Glutamatergic neuron (in vitro differentiated cells): ENCODE results near the gene GTF2A1L. TPM values are rescaled to one million over a fixed set of nuclear protein-coding genes. Genes with fewer than 3 reads are reported as not detected.

Experiments
- DNase-seq: peaks from one replicate; pipeline ENCODE4 v3.0.0; 2022
- H3K27ac Mint-ChIP-seq: one replicate; pipeline ENCODE4 v1.8.0; 2020; ENCODE audit warnings: mild to moderate bottlenecking, mixed read lengths, inconsistent platforms; ENCODE audit not compliant: unreplicated experiment
- H3K27me3 Mint-ChIP-seq: one replicate; pipeline ENCODE4 v1.8.0; 2020; ENCODE audit warnings: mild to moderate bottlenecking, moderate library complexity, mixed read lengths, inconsistent platforms; ENCODE audit not compliant: unreplicated experiment
- H3K36me3 Mint-ChIP-seq: one replicate; pipeline ENCODE4 v1.8.0; 2020; ENCODE audit warnings: mild to moderate bottlenecking, mixed read lengths, inconsistent platforms; ENCODE audit not compliant: unreplicated experiment
- H3K4me1 Mint-ChIP-seq: one replicate; pipeline ENCODE4 v1.8.0; 2020; ENCODE audit warnings: mild to moderate bottlenecking, low read depth, mixed read lengths, inconsistent platforms; ENCODE audit not compliant: unreplicated experiment
- H3K4me3 Mint-ChIP-seq: one replicate; pipeline ENCODE4 v1.8.0; 2020; ENCODE audit warnings: mild to moderate bottlenecking, mixed read lengths, inconsistent platforms; ENCODE audit not compliant: unreplicated experiment
- H3K9me3 Mint-ChIP-seq: one replicate; pipeline ENCODE4 v1.8.0; 2020; ENCODE audit warnings: mild to moderate bottlenecking, moderate library complexity, mixed read lengths, inconsistent platforms; ENCODE audit not compliant: unreplicated experiment
- CTCF ChIP-seq: fragments of 200-600 bp; sonication (generic); IDR thresholded peaks from one replicate; pipeline ENCODE4 v1.5.0; 2021; ENCODE audit not compliant: partially characterized antibody, unreplicated experiment
- total RNA-seq: library from RNA; stranded (reverse); fragmentation: NEBNext Ultra II Directional; extraction: Animal tissue kit (Norgen Biotek cat#: 25700); gene quantifications from one replicate; pipeline ENCODE4 v1.2.1, GENCODE V29; 2021; ENCODE audit not compliant: unreplicated experiment

The GTF2A1L gene
- total RNA-seq, 1 donor from 2014 or later, result not detected

DNA sequence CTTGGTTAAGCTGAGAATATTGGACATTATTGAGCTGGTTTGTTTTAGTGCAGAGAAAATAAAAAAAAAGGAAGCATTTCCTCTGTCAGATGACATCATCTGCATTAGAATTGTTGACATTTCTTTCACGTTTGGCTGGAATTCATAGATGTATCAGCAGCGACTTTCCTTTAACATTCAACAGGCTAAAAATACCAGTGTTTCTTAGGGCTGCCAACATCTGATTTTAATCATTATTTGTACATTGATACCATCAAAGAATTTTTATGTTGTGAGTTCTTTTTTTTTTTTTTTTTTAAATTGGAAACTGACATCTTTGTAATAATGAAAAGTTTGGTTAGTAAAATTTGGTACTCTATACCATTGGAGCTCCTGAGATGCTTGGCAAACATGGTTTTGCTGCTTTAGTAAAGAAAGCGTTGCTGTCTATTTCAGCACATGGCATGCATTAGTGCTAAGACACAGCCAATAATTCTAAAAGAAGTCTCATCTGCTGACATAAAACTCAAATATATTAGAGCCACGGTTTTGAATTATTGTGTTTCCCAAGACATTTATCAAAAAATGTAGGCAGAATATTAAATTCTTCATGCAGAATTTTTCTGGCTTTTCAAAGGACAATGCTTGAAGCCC, 33.6 kb downstream of the GTF2A1L start:
- Mint-ChIP-seq H3K27ac (no peak overlapping the region), H3K36me3 (no peaks in the 10 kb centered on the region), H3K4me1 (no peaks in the 10 kb centered on the region), H3K4me3 (no peak overlapping the region), H3K27me3 (no peaks in the 10 kb centered on the region), H3K9me3 (no peaks in the 10 kb centered on the region)
- no peak for DNase-seq
- TF ChIP-seq CTCF, result no peak

GRCh38 chr2:48668992-48669391, 51.3 kb downstream of the GTF2A1L start:
- no peaks in the 10 kb centered on the region for H3K36me3 Mint-ChIP-seq
- H3K9me3 Mint-ChIP-seq, result peaks cover 3% of the 10 kb centered on the region
- H3K27me3 Mint-ChIP-seq, result no peaks in the 10 kb centered on the region
- H3K27ac Mint-ChIP-seq, result no peak overlapping the region
- H3K4me3 Mint-ChIP-seq, result no peak overlapping the region
- no peak for DNase-seq
- no peak for TF ChIP-seq CTCF
- no peaks in the 10 kb centered on the region for H3K4me1 Mint-ChIP-seq

- Mint-ChIP-seq H3K9me3 (peaks cover 3% of the 10 kb centered on the region), H3K27me3 (no peaks in the 10 kb centered on the region), H3K36me3 (no peaks in the 10 kb centered on the region), H3K4me1 (no peaks in the 10 kb centered on the region), H3K27ac (no peak overlapping the region), H3K4me3 (no peak overlapping the region)
- no peak for DNase-seq
- TF ChIP-seq CTCF, result no peak
Observed at GRCh38 chr2:48673581-48673980, 55.9 kb downstream of the GTF2A1L start.

DNA sequence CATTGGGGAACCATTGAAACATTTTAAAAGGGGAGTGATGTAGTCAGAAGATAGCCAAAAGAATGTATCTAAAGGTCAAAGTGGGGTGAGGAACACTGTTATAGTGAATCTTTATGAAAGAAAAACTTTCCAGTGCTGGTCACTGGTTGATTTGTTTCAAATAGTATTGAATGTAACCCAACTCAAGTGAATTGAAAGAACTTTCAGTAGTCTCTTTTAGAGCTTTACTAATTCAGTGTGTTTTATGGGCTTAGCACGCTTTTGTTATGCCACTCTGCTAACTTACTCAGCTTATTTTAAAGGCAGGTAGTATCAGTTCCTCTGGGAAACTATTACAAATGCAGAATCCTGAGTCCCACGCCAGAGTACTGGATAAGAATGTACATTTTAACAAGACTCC, 57.3 kb downstream of the GTF2A1L start:
- Mint-ChIP-seq H3K4me3 (no peak overlapping the region), H3K27ac (no peak overlapping the region), H3K27me3 (no peaks in the 10 kb centered on the region), H3K4me1 (no peaks in the 10 kb centered on the region), H3K9me3 (peaks cover 3% of the 10 kb centered on the region), H3K36me3 (no peaks in the 10 kb centered on the region)
- no peak for TF ChIP-seq CTCF
- DNase-seq, result no peak

- Mint-ChIP-seq H3K9me3 (no peaks in the 10 kb centered on the region), H3K4me1 (no peaks in the 10 kb centered on the region), H3K4me3 (no peak overlapping the region), H3K27ac (no peak overlapping the region), H3K36me3 (no peaks in the 10 kb centered on the region), H3K27me3 (no peaks in the 10 kb centered on the region)
- TF ChIP-seq CTCF, result no peak
- no peak for DNase-seq
Observed at GRCh38 chr2:48677450-48677849, 59.8 kb downstream of the GTF2A1L start.
